GM23338 (cell line): ENCODE data around the gene TECR. TPM values are rescaled to one million over a fixed set of nuclear protein-coding genes. Genes with fewer than 3 reads are reported as not detected.

ENCODE experiments used
- ATAC-seq: fragments of 200-7000 bp; cut with Tn5 transposase; 3 replicates; pipeline ENCODE4 v1.9.1; 2020
- DNase-seq: peaks from one replicate; pipeline ENCODE4 v3.0.0-alpha.2; 2015; ENCODE audit warnings: low spot score
- H2AFZ ChIP-seq: fragments of 200-600 bp; sonication (generic); 2 replicates; pipeline ENCODE4 v1.8.0; 2016; ENCODE audit warnings: antibody characterized with exemption, mild to moderate bottlenecking, moderate library complexity
- H3F3A ChIP-seq: fragments of 200-600 bp; sonication (generic); replicated peaks from 2 replicates; pipeline ENCODE4 v1.8.0; 2017; ENCODE audit warnings: antibody characterized with exemption, mixed run types, low read depth
- H3K27ac ChIP-seq: fragments of 200-600 bp; sonication (generic); 2 replicates; pipeline ENCODE4 v1.6.1; 2016; ENCODE audit warnings: low read depth
- H3K27me3 ChIP-seq: fragments of 200-600 bp; sonication (generic); 2 replicates; pipeline ENCODE4 v1.8.0; 2016; ENCODE audit warnings: mild to moderate bottlenecking, mixed run types, moderate library complexity; ENCODE audit not compliant: insufficient read depth
- H3K36me3 ChIP-seq: fragments of 200-600 bp; sonication (generic); 2 replicates; pipeline ENCODE4 v1.8.0; 2016; ENCODE audit warnings: mild to moderate bottlenecking; ENCODE audit not compliant: insufficient read depth
- H3K4me1 ChIP-seq: fragments of 200-600 bp; sonication (generic); 2 replicates; pipeline ENCODE4 v1.8.0; 2016; ENCODE audit warnings: mild to moderate bottlenecking, moderate library complexity; ENCODE audit not compliant: insufficient read depth
- H3K4me2 ChIP-seq: fragments of 200-600 bp; sonication (generic); 2 replicates; pipeline ENCODE4 v1.7.1; 2017; ENCODE audit warnings: mixed run types
- H3K4me3 ChIP-seq: fragments of 200-600 bp; sonication (generic); 2 replicates; pipeline ENCODE4 v1.6.1; 2016; ENCODE audit warnings: mixed run types
- H3K79me2 ChIP-seq: fragments of 200-600 bp; sonication (generic); replicated peaks from 2 replicates; pipeline ENCODE4 v1.8.0; 2017; ENCODE audit warnings: mild to moderate bottlenecking; ENCODE audit not compliant: insufficient read depth
- H3K9me2 ChIP-seq: fragments of 200-600 bp; sonication (generic); 2 replicates; pipeline ENCODE4 v1.8.0; 2017; ENCODE audit not compliant: insufficient read depth
- H4K20me1 ChIP-seq: fragments of 200-600 bp; sonication (generic); replicated peaks from 2 replicates; pipeline ENCODE4 v1.8.0; 2017; ENCODE audit warnings: mild to moderate bottlenecking; ENCODE audit not compliant: insufficient read depth
- H3K27ac Mint-ChIP-seq: 2 replicates; pipeline ENCODE4 v1.8.0; 2020; ENCODE audit warnings: inconsistent platforms, mild to moderate bottlenecking, moderate library complexity, mixed read lengths
- H3K27me3 Mint-ChIP-seq: 3 replicates; pipeline ENCODE4 v1.8.0; 2022; ENCODE audit warnings: low read depth, mild to moderate bottlenecking, moderate library complexity, mixed read lengths, inconsistent platforms; ENCODE audit not compliant: insufficient read depth, poor library complexity
- H3K36me3 Mint-ChIP-seq: 3 replicates; pipeline ENCODE4 v1.8.0; 2021; ENCODE audit warnings: low read depth, mild to moderate bottlenecking, inconsistent platforms, moderate library complexity, mixed read lengths
- H3K4me1 Mint-ChIP-seq: 3 replicates; pipeline ENCODE4 v1.8.0; 2020; ENCODE audit warnings: mild to moderate bottlenecking, inconsistent platforms, mixed read lengths
- H3K4me3 Mint-ChIP-seq: 3 replicates; pipeline ENCODE4 v1.8.0; 2021; ENCODE audit warnings: moderate library complexity, mild to moderate bottlenecking, inconsistent platforms, mixed read lengths
- H3K9me3 Mint-ChIP-seq: 3 replicates; pipeline ENCODE4 v1.8.0; 2020; ENCODE audit warnings: moderate library complexity, mild to moderate bottlenecking, inconsistent platforms, mixed read lengths
- CREB1 ChIP-seq: fragments of 250-450 bp; sonication (Bioruptor Pico); IDR thresholded peaks from 2 replicates; pipeline ENCODE4 v1.5.0; 2020; ENCODE audit warnings: low read depth, mild to moderate bottlenecking, moderate library complexity
- CTCF ChIP-seq, 2 experiments: fragments of 200-600 bp in 1 of 2; sonication (generic) in 1 of 2; conservative IDR thresholded peaks; 2 replicates each; pipeline versions ENCODE4 v1.5.1 to v1.6.1; 2016 to 2017; ENCODE audit warnings: antibody characterized with exemption in 2 of 2, low read depth in 2 of 2, mild to moderate bottlenecking in 2 of 2, moderate library complexity in 1 of 2
- EZH2 ChIP-seq: fragments of 200-600 bp; sonication (generic); IDR thresholded peaks from one replicate; pipeline ENCODE4 v1.8.0; 2017; ENCODE audit warnings: antibody characterized with exemption, mild to moderate bottlenecking, low read depth; ENCODE audit not compliant: unreplicated experiment
- EZH2phosphoT487 ChIP-seq: fragments of 200-600 bp; sonication (generic); IDR thresholded peaks from one replicate; pipeline ENCODE4 v1.8.1; 2018; ENCODE audit warnings: antibody characterized with exemption; ENCODE audit not compliant: unreplicated experiment
- JUNB ChIP-seq: IDR thresholded peaks from one replicate; pipeline ENCODE4 v1.6.1; 2016; ENCODE audit warnings: antibody characterized with exemption; ENCODE audit not compliant: unreplicated experiment
- NANOG ChIP-seq: IDR thresholded peaks from 2 replicates; pipeline ENCODE4 v1.6.1; 2016; ENCODE audit warnings: antibody characterized with exemption, borderline replicate concordance
- REST ChIP-seq: IDR thresholded peaks from one replicate; pipeline ENCODE4 v1.6.1; 2018; ENCODE audit warnings: antibody characterized with exemption; ENCODE audit not compliant: unreplicated experiment
- STAT1 ChIP-seq: IDR thresholded peaks from one replicate; pipeline ENCODE4 v1.6.1; 2016; ENCODE audit warnings: antibody characterized with exemption; ENCODE audit not compliant: unreplicated experiment
- ZNF331 ChIP-seq: fragments of 250-450 bp; sonication (Bioruptor Pico); IDR thresholded peaks from 2 replicates; pipeline ENCODE4 v1.5.0; 2020; ENCODE audit warnings: low read depth, mild to moderate bottlenecking, moderate library complexity
- polyA plus RNA-seq: library from polyadenylated mRNA; unstranded; fragments of >200 nt; fragmentation: Nextera tagmentation; extraction: Ambion mirVana; gene quantifications from 2 replicates; pipeline ENCODE4 v1.2.1, GENCODE V29; 2016
- total RNA-seq: library from RNA; depleted of rRNA; stranded (reverse); fragments of >200 nt; shearing (Covaris generic); gene quantifications from 2 replicates; pipeline ENCODE4 v1.2.3, GENCODE V29; 2014
- TF ChIP-seq, protein P1 (sequence below): IDR thresholded peaks from 2 replicates; pipeline ENCODE4 v1.6.1; 2016; ENCODE audit warnings: antibody characterized with exemption
- TF ChIP-seq, protein P2 (sequence below): fragments of 250-450 bp; sonication (Bioruptor Pico); IDR thresholded peaks from 2 replicates; pipeline ENCODE4 v1.5.0; 2020; ENCODE audit warnings: mild to moderate bottlenecking, moderate library complexity

Gene TECR
- total and polyA plus RNA-seq, 2 experiments from 2014 or later, result 107 to 268 TPM

GRCh38 chr19:14479975-14480699 is 49.3 kb upstream of the TECR start:
- H3K27me3 Mint-ChIP-seq, result peaks cover 13% of the 10 kb centered on the region
- H3K36me3 ChIP-seq, result peaks cover 5% of the 10 kb centered on the region; the same call in 1 of the 2 replicates
- peaks cover 9% of the 10 kb centered on the region for H3K4me1 ChIP-seq
- no peaks in the 10 kb centered on the region for H3K79me2 ChIP-seq
- no peaks in the 10 kb centered on the region for H3K27me3 ChIP-seq
- TF ChIP-seq CREB1 (CRISPR knock-in tag) (0 out of 2 replicates have a peak, but pooled peaks have one; percentile 16), EZH2 (no peak), STAT1 (no peak), NANOG (no peak), ZNF331 (CRISPR knock-in tag) (no peak), EZH2phosphoT487 (no peak), REST (no peak), CTCF (conservative IDR thresholded peaks at IDR 0.05; ENCODE audit: low read depth in 2 of 2) (peak; percentile 88 to 99), JUNB (no peak)
- TF ChIP-seq, protein P1, sequence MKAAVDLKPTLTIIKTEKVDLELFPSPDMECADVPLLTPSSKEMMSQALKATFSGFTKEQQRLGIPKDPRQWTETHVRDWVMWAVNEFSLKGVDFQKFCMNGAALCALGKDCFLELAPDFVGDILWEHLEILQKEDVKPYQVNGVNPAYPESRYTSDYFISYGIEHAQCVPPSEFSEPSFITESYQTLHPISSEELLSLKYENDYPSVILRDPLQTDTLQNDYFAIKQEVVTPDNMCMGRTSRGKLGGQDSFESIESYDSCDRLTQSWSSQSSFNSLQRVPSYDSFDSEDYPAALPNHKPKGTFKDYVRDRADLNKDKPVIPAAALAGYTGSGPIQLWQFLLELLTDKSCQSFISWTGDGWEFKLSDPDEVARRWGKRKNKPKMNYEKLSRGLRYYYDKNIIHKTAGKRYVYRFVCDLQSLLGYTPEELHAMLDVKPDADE, result no peak
- TF ChIP-seq, protein P2, sequence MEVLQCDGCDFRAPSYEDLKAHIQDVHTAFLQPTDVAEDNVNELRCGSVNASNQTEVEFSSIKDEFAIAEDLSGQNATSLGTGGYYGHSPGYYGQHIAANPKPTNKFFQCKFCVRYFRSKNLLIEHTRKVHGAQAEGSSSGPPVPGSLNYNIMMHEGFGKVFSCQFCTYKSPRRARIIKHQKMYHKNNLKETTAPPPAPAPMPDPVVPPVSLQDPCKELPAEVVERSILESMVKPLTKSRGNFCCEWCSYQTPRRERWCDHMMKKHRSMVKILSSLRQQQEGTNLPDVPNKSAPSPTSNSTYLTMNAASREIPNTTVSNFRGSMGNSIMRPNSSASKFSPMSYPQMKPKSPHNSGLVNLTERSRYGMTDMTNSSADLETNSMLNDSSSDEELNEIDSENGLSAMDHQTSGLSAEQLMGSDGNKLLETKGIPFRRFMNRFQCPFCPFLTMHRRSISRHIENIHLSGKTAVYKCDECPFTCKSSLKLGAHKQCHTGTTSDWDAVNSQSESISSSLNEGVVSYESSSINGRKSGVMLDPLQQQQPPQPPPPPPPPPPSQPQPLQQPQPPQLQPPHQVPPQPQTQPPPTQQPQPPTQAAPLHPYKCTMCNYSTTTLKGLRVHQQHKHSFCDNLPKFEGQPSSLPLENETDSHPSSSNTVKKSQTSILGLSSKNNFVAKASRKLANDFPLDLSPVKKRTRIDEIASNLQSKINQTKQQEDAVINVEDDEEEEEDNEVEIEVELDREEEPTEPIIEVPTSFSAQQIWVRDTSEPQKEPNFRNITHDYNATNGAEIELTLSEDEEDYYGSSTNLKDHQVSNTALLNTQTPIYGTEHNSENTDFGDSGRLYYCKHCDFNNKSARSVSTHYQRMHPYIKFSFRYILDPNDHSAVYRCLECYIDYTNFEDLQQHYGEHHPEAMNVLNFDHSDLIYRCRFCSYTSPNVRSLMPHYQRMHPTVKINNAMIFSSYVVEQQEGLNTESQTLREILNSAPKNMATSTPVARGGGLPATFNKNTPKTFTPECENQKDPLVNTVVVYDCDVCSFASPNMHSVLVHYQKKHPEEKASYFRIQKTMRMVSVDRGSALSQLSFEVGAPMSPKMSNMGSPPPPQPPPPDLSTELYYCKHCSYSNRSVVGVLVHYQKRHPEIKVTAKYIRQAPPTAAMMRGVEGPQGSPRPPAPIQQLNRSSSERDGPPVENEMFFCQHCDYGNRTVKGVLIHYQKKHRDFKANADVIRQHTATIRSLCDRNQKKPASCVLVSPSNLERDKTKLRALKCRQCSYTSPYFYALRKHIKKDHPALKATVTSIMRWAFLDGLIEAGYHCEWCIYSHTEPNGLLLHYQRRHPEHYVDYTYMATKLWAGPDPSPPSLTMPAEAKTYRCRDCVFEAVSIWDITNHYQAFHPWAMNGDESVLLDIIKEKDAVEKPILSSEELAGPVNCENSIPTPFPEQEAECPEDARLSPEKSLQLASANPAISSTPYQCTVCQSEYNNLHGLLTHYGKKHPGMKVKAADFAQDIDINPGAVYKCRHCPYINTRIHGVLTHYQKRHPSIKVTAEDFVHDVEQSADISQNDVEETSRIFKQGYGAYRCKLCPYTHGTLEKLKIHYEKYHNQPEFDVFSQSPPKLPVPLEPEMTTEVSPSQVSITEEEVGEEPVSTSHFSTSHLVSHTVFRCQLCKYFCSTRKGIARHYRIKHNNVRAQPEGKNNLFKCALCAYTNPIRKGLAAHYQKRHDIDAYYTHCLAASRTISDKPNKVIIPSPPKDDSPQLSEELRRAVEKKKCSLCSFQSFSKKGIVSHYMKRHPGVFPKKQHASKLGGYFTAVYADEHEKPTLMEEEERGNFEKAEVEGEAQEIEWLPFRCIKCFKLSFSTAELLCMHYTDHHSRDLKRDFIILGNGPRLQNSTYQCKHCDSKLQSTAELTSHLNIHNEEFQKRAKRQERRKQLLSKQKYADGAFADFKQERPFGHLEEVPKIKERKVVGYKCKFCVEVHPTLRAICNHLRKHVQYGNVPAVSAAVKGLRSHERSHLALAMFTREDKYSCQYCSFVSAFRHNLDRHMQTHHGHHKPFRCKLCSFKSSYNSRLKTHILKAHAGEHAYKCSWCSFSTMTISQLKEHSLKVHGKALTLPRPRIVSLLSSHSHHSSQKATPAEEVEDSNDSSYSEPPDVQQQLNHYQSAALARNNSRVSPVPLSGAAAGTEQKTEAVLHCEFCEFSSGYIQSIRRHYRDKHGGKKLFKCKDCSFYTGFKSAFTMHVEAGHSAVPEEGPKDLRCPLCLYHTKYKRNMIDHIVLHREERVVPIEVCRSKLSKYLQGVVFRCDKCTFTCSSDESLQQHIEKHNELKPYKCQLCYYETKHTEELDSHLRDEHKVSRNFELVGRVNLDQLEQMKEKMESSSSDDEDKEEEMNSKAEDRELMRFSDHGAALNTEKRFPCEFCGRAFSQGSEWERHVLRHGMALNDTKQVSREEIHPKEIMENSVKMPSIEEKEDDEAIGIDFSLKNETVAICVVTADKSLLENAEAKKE (CRISPR knock-in tag), result no peak
- H2AFZ ChIP-seq, result no peak overlapping the region
- DNase-seq, result peak; percentile 89
- H3F3A ChIP-seq, result peaks cover 7% of the 10 kb centered on the region
- peak; percentile 86 for ATAC-seq
- peaks cover 18% of the 10 kb centered on the region for H3K4me1 Mint-ChIP-seq
- no peak overlapping the region for H3K27ac Mint-ChIP-seq
- H3K9me2 ChIP-seq, result no peaks in the 10 kb centered on the region
- H3K4me2 ChIP-seq, result peak overlapping the region; percentile 62; the same call in 1 of the 2 replicates
- H3K4me3 Mint-ChIP-seq, result no peak overlapping the region
- H3K9me3 Mint-ChIP-seq, result no peaks in the 10 kb centered on the region
- peaks cover 23% of the 10 kb centered on the region for H3K36me3 Mint-ChIP-seq
- H3K27ac ChIP-seq, result 0 out of 2 replicates have a peak overlapping the region, but pooled peaks have one; percentile 74
- H3K4me3 ChIP-seq, result no peak overlapping the region
- no peaks in the 10 kb centered on the region; the same call in 1 of the 2 replicates for H4K20me1 ChIP-seq
